Right renal cortex interstitium (tissue), 3 donors: ENCODE measurements around the gene FAM193A. TPM values are rescaled to one million over a fixed set of nuclear protein-coding genes. Genes with fewer than 3 reads are reported as not detected.
"Not testable (repeated sequence)": the region's sequence is repeated elsewhere in the genome, so short reads cannot be mapped to it uniquely, and the experiment has no call there.

Experiments
- DNase-seq, 3 donors: peaks; one replicate each; pipeline ENCODE4 v3.0.0-alpha.2; 2013; ENCODE audit warnings: low read depth in 3 of 3, low spot score in 2 of 3
- polyA plus RNA-seq, 3 donors: library from polyadenylated mRNA; unstranded; fragments of 120-200 nt; gene quantifications; one replicate each; pipeline ENCODE4 v1.2.1, GENCODE V29; 2013; ENCODE audit not compliant: insufficient read length in 3 of 3

Gene FAM193A
- 10 to 100 TPM; 23.3 to 25.7 (median 23.7) TPM for polyA plus RNA-seq

- DNase-seq = peak; percentile 94 to 96 (median 96)
Observed at GRCh38 chr4:2536193-2537010, at the start of gene FAM193A. TSS of gene FAM193A (plus strand) at chr4:2536647. CDS start at chr4:2536916, 269 bp downstream.

- DNase-seq = no peak
Observed at GRCh38 chr4:2486981-2487380, 49.5 kb upstream of the FAM193A start.

- DNase-seq = no peak
Observed at GRCh38 chr4:2487632-2488031, 48.8 kb upstream of the FAM193A start.

GRCh38 chr4:2489081-2489805 lies 47.2 kb upstream of the FAM193A start:
- DNase-seq = no peak

- no peak for DNase-seq
Observed at GRCh38 chr4:2489841-2490552, 46.5 kb upstream of the FAM193A start.

- no peak for DNase-seq
Observed at GRCh38 chr4:2492970-2493369, 43.5 kb upstream of the FAM193A start.

GRCh38 chr4:2494992-2495391 lies 41.5 kb upstream of the FAM193A start:
- DNase-seq = no peak

GRCh38 chr4:2497324-2497723 lies 39.1 kb upstream of the FAM193A start:
- no peak for DNase-seq

GRCh38 chr4:2497931-2498330 lies 38.5 kb upstream of the FAM193A start:
- DNase-seq = no peak

- DNase-seq = no peak
Observed at GRCh38 chr4:2500547-2500946, 35.9 kb upstream of the FAM193A start.

GRCh38 chr4:2501034-2501594 lies 35.3 kb upstream of the FAM193A start:
- DNase-seq = no peak

- no peak for DNase-seq
Observed at GRCh38 chr4:2503809-2504208, 32.6 kb upstream of the FAM193A start.

GRCh38 chr4:2507259-2507658 lies 29.2 kb upstream of the FAM193A start:
- DNase-seq = no peak

- no peak for DNase-seq
Observed at GRCh38 chr4:2507855-2508254, 28.6 kb upstream of the FAM193A start.

- DNase-seq = no peak
Observed at GRCh38 chr4:2510351-2511259, 25.8 kb upstream of the FAM193A start.

GRCh38 chr4:2511645-2512131 lies 24.8 kb upstream of the FAM193A start:
- no peak for DNase-seq

- no peak for DNase-seq
Observed at GRCh38 chr4:2512396-2513135, 23.9 kb upstream of the FAM193A start.

GRCh38 chr4:2514193-2514592 lies 22.3 kb upstream of the FAM193A start:
- not testable (repeated sequence) for DNase-seq

GRCh38 chr4:2514944-2515343 lies 21.5 kb upstream of the FAM193A start:
- not testable (repeated sequence) for DNase-seq
